H1 (cell line): ENCODE measurements around the gene CASZ1. TPM values are rescaled to one million over a fixed set of nuclear protein-coding genes. Genes with fewer than 3 reads are reported as not detected.

Experiments
- CTCF ChIA-PET: fragments of 300-600 bp; sonication (Branson Sonifier 250); formaldehyde crosslinking; loops from one replicate; lab custom pipeline; 2021; ENCODE audit not compliant: partially characterized antibody; lab: Charles Lee
- POLR2A ChIA-PET: fragments of 300-600 bp; sonication (Branson Sonifier 250); formaldehyde crosslinking; loops from one replicate; lab custom pipeline; 2021; ENCODE audit warnings: inconsistent platforms; ENCODE audit not compliant: partially characterized antibody; lab: Charles Lee
- DNase-seq, 2 experiments: peaks; one replicate each; pipeline versions ENCODE4 v3.0.0 to v3.0.0-alpha.2; 2010 to 2022; ENCODE audit warnings: low spot score in 2 of 2, low read depth in 1 of 2, mixed read lengths in 1 of 2
- FAIRE-seq: peaks from 2 replicates; lab custom pipeline; 2011; peaks lifted over from hg19 to GRCh38; lab: Jason Lieb, UNC
- H2AFZ ChIP-seq: 2 replicates; pipeline ENCODE4 v1.8.1; 2012; ENCODE audit warnings: low read length, inconsistent platforms
- H2AK5ac ChIP-seq: 2 replicates; pipeline ENCODE4 v1.6.1; 2013; ENCODE audit warnings: low read depth, low read length
- H2BK120ac ChIP-seq: replicated peaks from 2 replicates; pipeline ENCODE3; 2013; ENCODE audit warnings: low read depth, low read length, inconsistent platforms
- H2BK12ac ChIP-seq: 2 replicates; pipeline ENCODE4 v1.6.1; 2013; ENCODE audit warnings: low read depth, low read length
- H2BK15ac ChIP-seq: 2 replicates; pipeline ENCODE4 v1.6.1; 2013; ENCODE audit warnings: low read length
- H2BK20ac ChIP-seq: 2 replicates; pipeline ENCODE4 v1.6.1; 2013; ENCODE audit warnings: low read length
- H2BK5ac ChIP-seq: 2 replicates; pipeline ENCODE4 v1.6.1; 2013; ENCODE audit warnings: low read depth, low read length
- H3K14ac ChIP-seq: 2 replicates; pipeline ENCODE4 v1.6.1; 2013; ENCODE audit warnings: inconsistent platforms; ENCODE audit not compliant: insufficient read length
- H3K18ac ChIP-seq: 2 replicates; pipeline ENCODE4 v1.6.1; 2013; ENCODE audit warnings: low read length; ENCODE audit errors: extremely low read depth
- H3K23ac ChIP-seq: 2 replicates; pipeline ENCODE4 v1.6.1; 2013; ENCODE audit warnings: inconsistent platforms; ENCODE audit not compliant: insufficient read length
- H3K23me2 ChIP-seq: 2 replicates; pipeline ENCODE4 v1.6.1; 2013; ENCODE audit warnings: low read depth, low read length
- H3K27ac ChIP-seq: 2 replicates; pipeline ENCODE4 v1.6.1; 2011; ENCODE audit warnings: low read depth, low read length, inconsistent platforms
- H3K27me3 ChIP-seq, 4 experiments: replicated peaks in 1 of 4; 1 replicate in 1 of 4; 2 replicates in 3 of 4; pipeline versions ENCODE4 v1.6.1 to v1.8.1; 2011 to 2013; ENCODE audit warnings: low read length in 3 of 4, mild to moderate bottlenecking in 3 of 4, inconsistent platforms in 2 of 4, mixed read lengths in 2 of 4, moderate library complexity in 1 of 4; ENCODE audit not compliant: control insufficient read depth in 3 of 4, insufficient read depth in 3 of 4; ENCODE audit errors: extremely low read depth in 1 of 4
- H3K36me3 ChIP-seq, 4 experiments: 2 replicates each; pipeline versions ENCODE4 v1.6.1 to v1.8.1; 2011 to 2013; ENCODE audit warnings: mild to moderate bottlenecking in 4 of 4, low read length in 3 of 4, moderate library complexity in 2 of 4, control low read depth in 1 of 4, inconsistent platforms in 1 of 4; ENCODE audit not compliant: insufficient read depth in 4 of 4, control insufficient read depth in 2 of 4
- H3K4ac ChIP-seq: replicated peaks from 2 replicates; pipeline ENCODE3; 2013; ENCODE audit warnings: low read length, low read depth, mixed read lengths, inconsistent platforms; ENCODE audit not compliant: insufficient read length
- H3K4me1 ChIP-seq, 4 experiments: replicated peaks in 1 of 4; 1 replicate in 1 of 4; 2 replicates in 3 of 4; pipeline versions ENCODE4 v1.6.1 to v1.8.1; 2011 to 2013; ENCODE audit warnings: low read length in 3 of 4, inconsistent platforms in 2 of 4, mixed read lengths in 1 of 4; ENCODE audit not compliant: insufficient read depth in 4 of 4, control insufficient read depth in 3 of 4
- H3K4me2 ChIP-seq, 2 experiments: 2 replicates each; pipeline versions ENCODE4 v1.6.1 to v1.8.1; 2011 to 2013; ENCODE audit warnings: low read depth in 2 of 2, low read length in 2 of 2, control low read depth in 1 of 2, inconsistent platforms in 1 of 2, mild to moderate bottlenecking in 1 of 2; ENCODE audit not compliant: insufficient read depth in 1 of 2
- H3K4me3 ChIP-seq, 4 experiments: fragments of 200-600, 300-600 bp in 1 of 4; sonication (generic), shearing (Covaris generic), sonication (Bioruptor Twin) in 1 of 4; 2 replicates each; pipeline versions ENCODE4 v1.5.1 to v1.8.1; 2011 to 2016; ENCODE audit warnings: low read length in 4 of 4, low read depth in 3 of 4, control low read depth in 2 of 4, inconsistent platforms in 2 of 4, mild to moderate bottlenecking in 2 of 4, mixed read lengths in 1 of 4, moderate library complexity in 1 of 4; ENCODE audit not compliant: insufficient read depth in 2 of 4; ENCODE audit errors: extremely low read depth in 1 of 4
- H3K56ac ChIP-seq: replicated peaks from 2 replicates; pipeline ENCODE3; 2013; ENCODE audit warnings: low read depth, mild to moderate bottlenecking, mixed read lengths, low read length, inconsistent platforms; ENCODE audit not compliant: insufficient read length
- H3K79me1 ChIP-seq: 2 replicates; pipeline ENCODE4 v1.6.1; 2013; ENCODE audit warnings: low read depth, low read length, control low read depth
- H3K79me2 ChIP-seq, 2 experiments: 2 replicates each; pipeline versions ENCODE4 v1.6.1 to v1.8.1; 2012 to 2013; ENCODE audit warnings: low read length in 2 of 2, mild to moderate bottlenecking in 2 of 2, inconsistent platforms in 1 of 2; ENCODE audit not compliant: insufficient read depth in 2 of 2, control insufficient read depth in 1 of 2
- H3K9ac ChIP-seq, 4 experiments: replicated peaks in 1 of 4; 1 replicate in 1 of 4; 2 replicates in 3 of 4; pipeline versions ENCODE4 v1.6.1 to v1.8.1; 2011 to 2013; ENCODE audit warnings: low read depth in 3 of 4, low read length in 3 of 4, control low read depth in 2 of 4, mild to moderate bottlenecking in 2 of 4, moderate library complexity in 2 of 4, inconsistent platforms in 1 of 4; ENCODE audit errors: extremely low read depth in 1 of 4
- H3K9me3 ChIP-seq, 2 experiments: 2 replicates each; pipeline versions ENCODE4 v1.6.1 to v1.8.1; 2012 to 2013; ENCODE audit warnings: mild to moderate bottlenecking in 2 of 2, moderate library complexity in 2 of 2, control low read depth in 1 of 2, inconsistent platforms in 1 of 2, low read depth in 1 of 2, low read length in 1 of 2, mixed read lengths in 1 of 2; ENCODE audit not compliant: insufficient read depth in 2 of 2
- H4K20me1 ChIP-seq, 2 experiments: replicated peaks in 1 of 2; 2 replicates each; pipeline versions ENCODE3 to v1.8.1; 2011 to 2013; ENCODE audit warnings: inconsistent platforms in 2 of 2, low read length in 2 of 2, mild to moderate bottlenecking in 1 of 2; ENCODE audit not compliant: insufficient read depth in 2 of 2, control insufficient read depth in 1 of 2
- H4K5ac ChIP-seq: 2 replicates; pipeline ENCODE4 v1.6.1; 2013; ENCODE audit warnings: low read length, low read depth, mixed read lengths, inconsistent platforms; ENCODE audit not compliant: insufficient read length
- H4K8ac ChIP-seq: 2 replicates; pipeline ENCODE4 v1.8.0; 2013; ENCODE audit warnings: mild to moderate bottlenecking, moderate library complexity, low read length, inconsistent platforms; ENCODE audit not compliant: insufficient read depth; ENCODE audit errors: extremely low read depth
- H4K91ac ChIP-seq: replicated peaks from 2 replicates; pipeline ENCODE3; 2013; ENCODE audit warnings: low read length, mixed read lengths, inconsistent platforms; ENCODE audit not compliant: insufficient read length
- CHD2 ChIP-seq: IDR thresholded peaks from 2 replicates; pipeline ENCODE4 v1.6.1; 2012; ENCODE audit warnings: low read length, improper control_type of control experiment
- FOSL1 ChIP-seq: IDR thresholded peaks from 2 replicates; pipeline ENCODE4 v1.6.1; 2011; ENCODE audit warnings: mild to moderate bottlenecking, low read depth, low read length, moderate library complexity; ENCODE audit not compliant: insufficient read depth
- HDAC2 ChIP-seq, 2 experiments: fragments of 300-600 bp in 1 of 2; sonication (generic) in 1 of 2; IDR thresholded peaks; 2 replicates each; pipeline ENCODE4 v1.6.1; 2011 to 2012; ENCODE audit warnings: low read depth in 2 of 2, low read length in 2 of 2, mild to moderate bottlenecking in 2 of 2, moderate library complexity in 2 of 2, borderline replicate concordance in 1 of 2, inconsistent platforms in 1 of 2
- KDM1A ChIP-seq: fragments of 200-600, 300-600 bp; sonication (generic); IDR thresholded peaks from 2 replicates; pipeline ENCODE4 v1.7.1; 2016; ENCODE audit warnings: mild to moderate bottlenecking, low read length, borderline replicate concordance
- MAFK ChIP-seq: IDR thresholded peaks from 2 replicates; pipeline ENCODE4 v1.6.1; 2012; ENCODE audit warnings: low read depth, mild to moderate bottlenecking, improper control_type of control experiment, low read length
- RXRA ChIP-seq: IDR thresholded peaks from 2 replicates; pipeline ENCODE4 v1.6.1; 2011; ENCODE audit warnings: low read depth, mild to moderate bottlenecking, low read length, moderate library complexity; ENCODE audit not compliant: insufficient read depth
- SIX5 ChIP-seq: IDR thresholded peaks from 2 replicates; pipeline ENCODE4 v1.6.1; 2011; ENCODE audit warnings: mild to moderate bottlenecking, low read depth, low read length
- SRF ChIP-seq: IDR thresholded peaks from 2 replicates; pipeline ENCODE4 v1.6.1; 2011; ENCODE audit warnings: mild to moderate bottlenecking, low read depth, low read length, moderate library complexity
- TAF7 ChIP-seq: optimal IDR thresholded peaks from 2 replicates; pipeline ENCODE3; 2011; ENCODE audit warnings: low read depth, mild to moderate bottlenecking, inconsistent platforms, low read length, moderate library complexity, borderline replicate concordance
- TBP ChIP-seq: IDR thresholded peaks from 2 replicates; pipeline ENCODE4 v1.6.1; 2011; ENCODE audit warnings: low read depth, low read length, improper control_type of control experiment
- USF2 ChIP-seq: IDR thresholded peaks from 2 replicates; pipeline ENCODE4 v1.6.1; 2011; ENCODE audit warnings: low read length, improper control_type of control experiment
- ZNF274 ChIP-seq: IDR thresholded peaks from 2 replicates; pipeline ENCODE4 v1.7.0; 2012; ENCODE audit warnings: low read length, borderline replicate concordance; ENCODE audit errors: extremely low read depth
- WGBS, 2 experiments: shearing (Covaris generic) in 1 of 2; methylation state at CpG; one replicate each; pipeline versions ENCODE4 v1.1.6 to v1.1.7; 2013 to 2015; ENCODE audit warnings: low lambda C conversion rate in 2 of 2, mixed read lengths in 2 of 2, inconsistent platforms in 1 of 2, low coverage in 1 of 2, missing lambda C conversion rate in 1 of 2; ENCODE audit not compliant: insufficient replicate concordance in 2 of 2, insufficient coverage in 1 of 2, insufficient read length in 1 of 2; ENCODE audit errors: extremely low coverage in 1 of 2, missing lambda C conversion rate in 1 of 2; 5-methylcytosine and 5-hydroxymethylcytosine counted together
- polyA plus RNA-seq, 7 experiments: library from polyadenylated mRNA; depleted of rRNA in 3 of 7; stranded (reverse) in 5 of 7; unstranded in 2 of 7; fragments of >200 nt in 5 of 7; fragments of 200-250 nt in 2 of 7; gene quantifications; 1 replicate in 5 of 7; 2 replicates in 1 of 7; 4 replicates in 1 of 7; pipeline versions ENCODE4 v1.2.1 to v1.2.3, GENCODE V29; 2011 to 2013; ENCODE audit warnings: missing spikeins in 2 of 7, mixed read lengths in 2 of 7
- total RNA-seq: library from RNA; stranded (reverse); fragmentation: NEBNext Ultra II Directional; extraction: Animal tissue kit (Norgen Biotek cat#: 25700); gene quantifications from 2 replicates; pipeline ENCODE4 v1.2.1, GENCODE V29; 2021

The CASZ1 gene
- total and polyA plus RNA-seq, 2 of the 8 experiments (the other 6 are each of a cell fraction or from before 2014, with no cell fraction given): 4.4 to 7.7 TPM

- H4K5ac ChIP-seq: no peak overlapping the region
- no peak overlapping the region for H2AFZ ChIP-seq
- H2BK12ac ChIP-seq: no peak overlapping the region
- no peak overlapping the region for H2BK5ac ChIP-seq
- H3K23me2 ChIP-seq: peaks cover 1% of the 10 kb centered on the region; the same call in 1 of the 2 replicates
- H3K79me1 ChIP-seq: no peaks in the 10 kb centered on the region; the same call in 1 of the 2 replicates
- WGBS, 2 experiments: 90% methylated on average over 20 of the region's 21 CpGs; no CpG with 5 or more reads in 1 of the 2 experiments
- no peak overlapping the region for H2BK20ac ChIP-seq
- no peak overlapping the region for H3K14ac ChIP-seq
- H4K20me1 ChIP-seq: peaks cover 2 to 5% of the 10 kb centered on the region in 2 experiments
- H3K9me3 ChIP-seq: no peaks in the 10 kb centered on the region
- no peak overlapping the region for H3K56ac ChIP-seq
- H2AK5ac ChIP-seq: 0 out of 2 replicates have a peak overlapping the region, but pooled peaks have one; percentile 34
- no peak overlapping the region for H3K4ac ChIP-seq
- DNase-seq (no peak), FAIRE-seq (no peak)
- no peak overlapping the region for H3K4me2 ChIP-seq
- CTCF ChIA-PET: interaction anchor here (0.6 to 3.9 kb wide), 22 partner anchors 8 to 264 kb away, joined by 3 to 15 read pairs (median 4); no protein-coding TSS in a partner anchor
- no peak overlapping the region; the same call in 1 of the 2 replicates for H4K8ac ChIP-seq
- no peak overlapping the region for H3K27ac ChIP-seq
- H2BK120ac ChIP-seq: no peak overlapping the region
- H3K18ac ChIP-seq: no peak overlapping the region
- H3K4me1 ChIP-seq: peaks cover 0 to 4% (median 3%) of the 10 kb centered on the region in 4 experiments; a peak in 6 of 7 replicates
- H3K27me3 ChIP-seq: no peaks in the 10 kb centered on the region
- POLR2A ChIA-PET: interaction anchor here (1.9 kb wide), 1 partner anchor 11 kb away, joined by 6 read pairs; no protein-coding TSS in a partner anchor
- no peak overlapping the region for H3K4me3 ChIP-seq
- no peak overlapping the region for H2BK15ac ChIP-seq
- no peak overlapping the region for H3K23ac ChIP-seq
- H3K79me2 ChIP-seq: no peaks in the 10 kb centered on the region; a peak in 1 of 4 replicates
- H3K36me3 ChIP-seq: no peaks in the 10 kb centered on the region
- H3K9ac ChIP-seq: no peak overlapping the region
- H4K91ac ChIP-seq: no peak overlapping the region
- TF ChIP-seq CHD2 (no peak), SRF (no peak), FOSL1 (no peak), TBP (no peak), USF2 (no peak), KDM1A (no peak), RXRA (no peak), SIX5 (no peak), HDAC2 (IDR thresholded peaks at IDR 0.05; ENCODE audit: borderline replicate concordance in 1 of 2, low read depth in 2 of 2, low read length in 2 of 2) (no peak), ZNF274 (no peak), TAF7 (no peak), MAFK (no peak)
Observed at GRCh38 chr1:10787286-10787685, 9.2 kb downstream of the CASZ1 start.
